HL-60 (cell line): Measurements from ENCODE around the gene DECR2.

Source experiments
- DNase-seq, 2 experiments: peaks; one replicate each; pipeline ENCODE4 v3.0.0-alpha.2; 2010 to 2020; ENCODE audit warnings: low read depth in 1 of 2, low spot score in 1 of 2
- H3K27ac ChIP-seq: fragments of 250-450 bp; sonication (Bioruptor Pico); replicated peaks from 2 replicates; pipeline ENCODE4 v1.5.1; 2020; ENCODE audit warnings: mild to moderate bottlenecking, moderate library complexity
- H3K27me3 ChIP-seq: fragments of 250-450 bp; sonication (Bioruptor Pico); 2 replicates; pipeline ENCODE4 v1.5.1; 2021; ENCODE audit warnings: mild to moderate bottlenecking, moderate library complexity; ENCODE audit not compliant: insufficient read depth, poor library complexity, severe bottlenecking
- H3K4me3 ChIP-seq: replicated peaks from 2 replicates; pipeline ENCODE4 v1.5.1; 2011; ENCODE audit warnings: mild to moderate bottlenecking, control low read depth, low read length; ENCODE audit not compliant: insufficient read depth
- GABPA ChIP-seq: IDR thresholded peaks from 2 replicates; pipeline ENCODE4 v1.6.1; 2012; ENCODE audit warnings: low read depth
- POLR2AphosphoS5 ChIP-seq: IDR thresholded peaks from 2 replicates; pipeline ENCODE4 v1.6.1; 2012; ENCODE audit warnings: low read depth
- REST ChIP-seq: IDR thresholded peaks from 2 replicates; pipeline ENCODE4 v1.6.1; 2012; ENCODE audit warnings: low read depth; ENCODE audit not compliant: insufficient replicate concordance
- SPI1 ChIP-seq: IDR thresholded peaks from 2 replicates; pipeline ENCODE4 v1.6.1; 2012; ENCODE audit warnings: low read depth, mild to moderate bottlenecking, borderline replicate concordance
- TF ChIP-seq, protein P1 (sequence below): IDR thresholded peaks from one replicate; pipeline ENCODE4 v1.5.1; 2011; ENCODE audit warnings: low read length, control low read depth, inconsistent platforms; ENCODE audit not compliant: insufficient read depth

Gene DECR2

GRCh38 chr16:369275-369865 is 32.3 kb upstream of the DECR2 start:
- no peaks in the 10 kb centered on the region for H3K27me3 ChIP-seq
- TF ChIP-seq, protein P1, sequence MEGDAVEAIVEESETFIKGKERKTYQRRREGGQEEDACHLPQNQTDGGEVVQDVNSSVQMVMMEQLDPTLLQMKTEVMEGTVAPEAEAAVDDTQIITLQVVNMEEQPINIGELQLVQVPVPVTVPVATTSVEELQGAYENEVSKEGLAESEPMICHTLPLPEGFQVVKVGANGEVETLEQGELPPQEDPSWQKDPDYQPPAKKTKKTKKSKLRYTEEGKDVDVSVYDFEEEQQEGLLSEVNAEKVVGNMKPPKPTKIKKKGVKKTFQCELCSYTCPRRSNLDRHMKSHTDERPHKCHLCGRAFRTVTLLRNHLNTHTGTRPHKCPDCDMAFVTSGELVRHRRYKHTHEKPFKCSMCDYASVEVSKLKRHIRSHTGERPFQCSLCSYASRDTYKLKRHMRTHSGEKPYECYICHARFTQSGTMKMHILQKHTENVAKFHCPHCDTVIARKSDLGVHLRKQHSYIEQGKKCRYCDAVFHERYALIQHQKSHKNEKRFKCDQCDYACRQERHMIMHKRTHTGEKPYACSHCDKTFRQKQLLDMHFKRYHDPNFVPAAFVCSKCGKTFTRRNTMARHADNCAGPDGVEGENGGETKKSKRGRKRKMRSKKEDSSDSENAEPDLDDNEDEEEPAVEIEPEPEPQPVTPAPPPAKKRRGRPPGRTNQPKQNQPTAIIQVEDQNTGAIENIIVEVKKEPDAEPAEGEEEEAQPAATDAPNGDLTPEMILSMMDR = no peak
- TF ChIP-seq SPI1 (no peak), GABPA (no peak), POLR2AphosphoS5 (no peak), REST (no peak)

GRCh38 chr16:369866-370436 is 31.7 kb upstream of the DECR2 start:
- Histone ChIP-seq H3K4me3 (peak overlapping the region; percentile 42), H3K27ac (no peak overlapping the region), H3K27me3 (no peaks in the 10 kb centered on the region)
- TF ChIP-seq SPI1 (no peak), POLR2AphosphoS5 (no peak), REST (no peak), GABPA (no peak)
- TF ChIP-seq, protein P1 = no peak
- DNase-seq = no peak

More at GRCh38 chr16:369275-369865, 32.3 kb upstream of the DECR2 start:
- H3K4me3 ChIP-seq = no peak overlapping the region
- H3K27ac ChIP-seq = no peak overlapping the region
- DNase-seq = no peak

DNA sequence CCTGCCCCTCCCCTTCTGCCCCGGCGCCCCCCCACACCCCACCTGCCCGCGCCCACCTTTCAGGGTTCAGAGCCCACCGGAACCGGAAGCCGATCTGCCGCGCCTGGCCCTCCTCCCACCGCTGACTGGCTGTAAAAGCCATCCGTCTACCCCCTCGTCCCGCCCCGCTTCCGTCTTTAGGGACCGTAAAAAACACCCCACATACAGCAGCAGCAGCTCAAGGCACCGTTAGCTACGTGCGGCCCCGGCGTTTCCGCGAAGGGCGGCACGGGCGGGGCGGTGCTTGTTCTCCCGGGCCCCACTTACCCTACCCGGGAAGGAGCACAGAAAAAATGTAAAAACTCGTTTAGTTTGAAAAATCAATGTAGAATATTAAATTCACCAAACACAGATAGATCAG is 31.2 kb upstream of the DECR2 start, which contains the start of gene MRPL28:
Gene MRPL28, minus strand, starts transcription at position 96 of the 400 bp plus-strand sequence. CDS start 320 bp downstream, outside the sequence.
- no peaks in the 10 kb centered on the region for H3K27me3 ChIP-seq
- TF ChIP-seq POLR2AphosphoS5 = peak; percentile 70
- peak; percentile 35; the same call in 1 of the 2 replicates for TF ChIP-seq SPI1
- TF ChIP-seq REST = no peak
- peak; percentile 94 for TF ChIP-seq GABPA
- TF ChIP-seq, protein P1 = no peak
- H3K4me3 ChIP-seq = peak within 1 kb of the TSS; percentile 42
- DNase-seq = peak; percentile 86 to 96
- H3K27ac ChIP-seq = peak within 1 kb of the TSS; percentile 50
